ENCODE results near the gene MAVS. TPM values are rescaled to one million over a fixed set of nuclear protein-coding genes. Genes with fewer than 3 reads are reported as not detected.

The MAVS gene
- total RNA-seq, 4 donors from 2014 or later, result 17.2 to 28.2 (median 27.1) TPM

- H3K4me3 ChIP-seq (ENCODE audit: low read depth, poor library complexity, severe bottlenecking), result peak overlapping the region; percentile 27
- 0 to 1% methylated on average over 17 to 20 of the region's 20 CpGs for WGBS, 2 donors
- intact Hi-C loops (cut with DNase I; ENCODE audit: low total_unique reads), result no loop called here
- TF ChIP-seq CTCF (IDR thresholded peaks at IDR 0.05) (no peak), POLR2A (IDR thresholded peaks at IDR 0.05) (no peak)
- peak; percentile 97 to 100 for DNase-seq (ENCODE audit: low spot score in 2 of 2)
Measured at GRCh38 chr20:3811467-3812258, 35.0 kb upstream of the MAVS start.

GRCh38 chr20:3812259-3812681 is 34.4 kb upstream of the MAVS start:
- intact Hi-C loops (cut with DNase I; ENCODE audit: low total_unique reads), result no loop called here
- TF ChIP-seq POLR2A (IDR thresholded peaks at IDR 0.05) (no peak), CTCF (IDR thresholded peaks at IDR 0.05) (no peak)
- H3K4me3 ChIP-seq (ENCODE audit: low read depth, poor library complexity, severe bottlenecking), result no peak overlapping the region
- WGBS, 2 donors, result 90 to 93% methylated on average over 9 of the region's 9 CpGs
- peak in 1 of 2 donors; percentile 86 for DNase-seq (ENCODE audit: low spot score in 2 of 2)

- intact Hi-C loops (cut with DNase I; ENCODE audit: low total_unique reads), result no loop called here
- no peak for DNase-seq (ENCODE audit: low spot score in 2 of 2)
Measured at GRCh38 chr20:3812975-3813847, 33.4 kb upstream of the MAVS start.

GRCh38 chr20:3813848-3814581 is 32.6 kb upstream of the MAVS start:
- no peak overlapping the region for H3K4me3 ChIP-seq (ENCODE audit: low read depth, poor library complexity, severe bottlenecking)
- intact Hi-C loops (cut with DNase I; ENCODE audit: low total_unique reads), result no loop called here
- DNase-seq (ENCODE audit: low spot score in 2 of 2), result no peak
- no peak for TF ChIP-seq CTCF (IDR thresholded peaks at IDR 0.05)
- TF ChIP-seq POLR2A (IDR thresholded peaks at IDR 0.05), result no peak
- 81 to 83% methylated on average over 12 of the region's 12 CpGs for WGBS, 2 donors

More at GRCh38 chr20:3812975-3813847, 33.4 kb upstream of the MAVS start:
- WGBS, 2 donors, result 63 to 76% methylated on average over 8 of the region's 8 CpGs
- no peak overlapping the region for H3K4me3 ChIP-seq (ENCODE audit: low read depth, poor library complexity, severe bottlenecking)
- TF ChIP-seq POLR2A (IDR thresholded peaks at IDR 0.05), result no peak
- TF ChIP-seq CTCF (IDR thresholded peaks at IDR 0.05), result no peak

- WGBS, 2 donors, result 74 to 80% methylated on average over 7 of the region's 7 CpGs
- H3K4me3 ChIP-seq (ENCODE audit: low read depth, poor library complexity, severe bottlenecking), result no peak overlapping the region
- no peak for DNase-seq (ENCODE audit: low spot score in 2 of 2)
- intact Hi-C loops (cut with DNase I; ENCODE audit: low total_unique reads), result no loop called here
- TF ChIP-seq POLR2A (IDR thresholded peaks at IDR 0.05) (no peak), CTCF (IDR thresholded peaks at IDR 0.05) (no peak)
Measured at GRCh38 chr20:3814928-3815495, 31.6 kb upstream of the MAVS start.
